HL-60/S4 treated with phorbol 12-myristate 13-acetate at 8.2 ng/mL for 4 days and 3 days (cell line): Measurements from ENCODE around the gene GIMAP4.
"Not testable (repeated sequence)": the region's sequence is repeated elsewhere in the genome, so short reads cannot be mapped to it uniquely, and the experiment has no call there.

Experiments
- in situ Hi-C: fragments of 300-500 bp; cut with MboI; formaldehyde crosslinking; loops from 2 replicates; pipeline ENCODE4 v1.15.0; 2022; ENCODE audit warnings: low sequenced_read_pairs

GIMAP4 gene

GRCh38 chr7:150579979-150580637 lies 12.9 kb downstream of the GIMAP4 start:
- in situ Hi-C loops = not testable (repeated sequence)

GRCh38 chr7:150580638-150581394 lies 13.6 kb downstream of the GIMAP4 start:
- in situ Hi-C loops = no loop called here

- in situ Hi-C loops = no loop called here
These were observed 18.0 kb downstream of the GIMAP4 start for GRCh38 chr7:150585199-150585598.

GRCh38 chr7:150586068-150586784 lies 19.0 kb downstream of the GIMAP4 start:
- in situ Hi-C loops = no loop called here

- in situ Hi-C loops = no loop called here
These were observed 19.6 kb downstream of the GIMAP4 start for GRCh38 chr7:150586785-150587152.

- in situ Hi-C loops = no loop called here
These were observed 20.4 kb downstream of the GIMAP4 start for GRCh38 chr7:150587551-150587950.

- in situ Hi-C loops = no loop called here
These were observed 27.6 kb downstream of the GIMAP4 start for GRCh38 chr7:150594805-150595204.

GRCh38 chr7:150595361-150595760 lies 28.2 kb downstream of the GIMAP4 start:
- in situ Hi-C loops = no loop called here

- in situ Hi-C loops = not testable (repeated sequence)
These were observed 36.4 kb downstream of the GIMAP4 start for GRCh38 chr7:150603600-150603999.

GRCh38 chr7:150610233-150610632 lies 43.0 kb downstream of the GIMAP4 start:
- in situ Hi-C loops = no loop called here

- in situ Hi-C loops = no loop called here
These were observed 45.7 kb downstream of the GIMAP4 start for GRCh38 chr7:150612925-150613324.

GRCh38 chr7:150613880-150614279 lies 46.7 kb downstream of the GIMAP4 start:
- in situ Hi-C loops = no loop called here

GRCh38 chr7:150614426-150614825 lies 47.2 kb downstream of the GIMAP4 start:
- in situ Hi-C loops = not testable (repeated sequence)

GRCh38 chr7:150615221-150615755 lies 48.1 kb downstream of the GIMAP4 start:
- in situ Hi-C loops = not testable (repeated sequence)

- in situ Hi-C loops = no loop called here
These were observed 52.9 kb downstream of the GIMAP4 start for GRCh38 chr7:150620061-150620460.

- in situ Hi-C loops = no loop called here
These were observed 53.6 kb downstream of the GIMAP4 start for GRCh38 chr7:150620617-150621371.

- in situ Hi-C loops = no loop called here
These were observed 54.2 kb downstream of the GIMAP4 start for GRCh38 chr7:150621376-150621775.
